ENCODE data around the gene UTP14C.
"Not testable (repeated sequence)": the region's sequence is repeated elsewhere in the genome, so short reads cannot be mapped to it uniquely, and the experiment has no call there.

The UTP14C gene

GRCh38 chr13:52043675-52044074, 19.2 kb downstream of the UTP14C start:
- DNase-seq (ENCODE audit: low read depth in 2 of 2, low spot score in 1 of 2): no peak

DNA sequence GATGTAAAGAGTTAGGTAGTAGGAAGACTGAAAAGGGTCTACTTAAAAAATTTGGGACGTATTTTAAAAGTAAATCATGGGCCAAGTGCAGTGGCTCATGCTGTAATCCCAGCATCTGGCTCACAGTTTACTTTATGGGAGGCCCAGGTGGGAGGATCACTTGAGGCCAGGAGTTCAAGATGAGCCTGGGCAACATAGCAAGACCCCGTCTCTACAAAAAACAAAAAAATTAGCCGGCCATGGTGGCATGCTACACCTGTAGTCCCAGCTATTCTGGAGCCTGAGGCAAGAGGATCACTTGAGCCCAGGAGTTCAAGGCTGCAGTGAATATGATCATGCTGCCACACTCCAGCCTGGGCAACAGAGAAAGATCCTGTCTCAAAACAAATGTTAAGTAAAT, 23.0 kb downstream of the UTP14C start:
- no peak for DNase-seq (ENCODE audit: low read depth in 2 of 2, low spot score in 1 of 2)

- no peak for DNase-seq (ENCODE audit: low read depth in 2 of 2, low spot score in 1 of 2)
Observed at GRCh38 chr13:52048516-52048915, 24.0 kb downstream of the UTP14C start.

GRCh38 chr13:52051400-52051799, 26.9 kb downstream of the UTP14C start:
- no peak for DNase-seq (ENCODE audit: low read depth in 2 of 2, low spot score in 1 of 2)

GRCh38 chr13:52053460-52053859, 29.0 kb downstream of the UTP14C start:
- DNase-seq (ENCODE audit: low read depth in 2 of 2, low spot score in 1 of 2): no peak

GRCh38 chr13:52061064-52061463, 36.6 kb downstream of the UTP14C start:
- not testable (repeated sequence) for DNase-seq (ENCODE audit: low read depth in 2 of 2, low spot score in 1 of 2)

- no peak for DNase-seq (ENCODE audit: low read depth in 2 of 2, low spot score in 1 of 2)
Observed at GRCh38 chr13:52061587-52061986, 37.1 kb downstream of the UTP14C start.

- DNase-seq (ENCODE audit: low read depth in 2 of 2, low spot score in 1 of 2): no peak
Observed at GRCh38 chr13:52067237-52067636, 42.7 kb downstream of the UTP14C start.

- no peak for DNase-seq (ENCODE audit: low read depth in 2 of 2, low spot score in 1 of 2)
Observed at GRCh38 chr13:52070929-52071523, 46.5 kb downstream of the UTP14C start.
